Measurements from ENCODE around the gene NOS1.

Gene NOS1

DNA sequence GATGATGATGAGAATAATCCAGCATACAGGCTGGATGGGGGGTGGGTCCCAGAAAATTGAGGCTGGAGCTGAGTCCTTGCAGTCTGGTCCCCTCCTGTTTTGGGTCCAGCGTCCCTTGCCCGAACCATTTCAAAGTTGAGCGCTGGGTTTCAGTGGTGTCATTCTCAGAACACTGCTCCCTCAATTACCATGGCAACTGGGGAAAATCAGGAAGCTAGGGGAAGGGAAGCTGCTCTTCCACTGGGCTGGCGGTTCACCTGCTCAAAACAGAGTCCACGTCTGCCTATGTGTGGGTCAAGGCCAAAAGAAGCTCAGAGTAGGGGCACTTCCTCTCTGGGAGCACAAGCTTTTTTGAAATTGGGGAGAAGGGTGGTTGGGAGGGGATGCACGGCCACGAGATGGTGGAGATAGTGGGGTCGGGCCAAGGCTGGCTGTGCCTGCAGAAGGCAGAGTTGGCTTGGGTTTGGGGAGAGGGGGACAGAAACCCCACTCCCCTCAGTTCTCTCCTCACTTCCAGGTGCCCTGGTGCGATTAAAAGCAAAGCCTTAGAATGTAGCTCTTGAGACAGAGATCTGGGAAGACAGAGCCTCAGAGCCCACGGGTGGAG lies 1.7 kb upstream of the NOS1 start:
- DNase-seq = no peak

GRCh38 chr12:117362391-117362790 lies 965 bp upstream of the NOS1 start:
- no peak for DNase-seq

DNA sequence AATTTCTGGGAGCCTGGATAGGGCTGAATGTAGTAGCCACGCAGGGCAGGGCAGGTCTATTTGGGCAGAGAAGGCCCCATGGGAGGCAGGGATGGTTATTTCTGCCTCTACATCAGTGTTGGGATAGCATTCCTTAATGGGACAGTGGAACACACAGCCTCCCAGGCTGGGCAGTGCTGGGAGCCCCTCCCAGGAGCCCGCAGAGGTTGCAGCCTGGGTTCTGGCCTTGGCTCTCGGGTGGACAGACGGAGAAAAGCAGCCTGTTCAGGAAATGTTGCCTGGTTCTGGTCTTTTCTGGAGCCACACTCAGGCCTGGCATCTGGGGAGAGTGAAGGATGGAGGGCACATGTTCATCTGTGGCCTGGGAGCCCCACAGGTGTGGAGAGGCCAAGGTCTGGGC lies 479 bp upstream of the NOS1 start:
- no peak for DNase-seq

GRCh38 chr12:117360551-117361346 lies 677 bp downstream of the NOS1 start:
- no peak for DNase-seq

GRCh38 chr12:117360222-117360550 lies 1.2 kb downstream of the NOS1 start:
- DNase-seq = no peak

DNA sequence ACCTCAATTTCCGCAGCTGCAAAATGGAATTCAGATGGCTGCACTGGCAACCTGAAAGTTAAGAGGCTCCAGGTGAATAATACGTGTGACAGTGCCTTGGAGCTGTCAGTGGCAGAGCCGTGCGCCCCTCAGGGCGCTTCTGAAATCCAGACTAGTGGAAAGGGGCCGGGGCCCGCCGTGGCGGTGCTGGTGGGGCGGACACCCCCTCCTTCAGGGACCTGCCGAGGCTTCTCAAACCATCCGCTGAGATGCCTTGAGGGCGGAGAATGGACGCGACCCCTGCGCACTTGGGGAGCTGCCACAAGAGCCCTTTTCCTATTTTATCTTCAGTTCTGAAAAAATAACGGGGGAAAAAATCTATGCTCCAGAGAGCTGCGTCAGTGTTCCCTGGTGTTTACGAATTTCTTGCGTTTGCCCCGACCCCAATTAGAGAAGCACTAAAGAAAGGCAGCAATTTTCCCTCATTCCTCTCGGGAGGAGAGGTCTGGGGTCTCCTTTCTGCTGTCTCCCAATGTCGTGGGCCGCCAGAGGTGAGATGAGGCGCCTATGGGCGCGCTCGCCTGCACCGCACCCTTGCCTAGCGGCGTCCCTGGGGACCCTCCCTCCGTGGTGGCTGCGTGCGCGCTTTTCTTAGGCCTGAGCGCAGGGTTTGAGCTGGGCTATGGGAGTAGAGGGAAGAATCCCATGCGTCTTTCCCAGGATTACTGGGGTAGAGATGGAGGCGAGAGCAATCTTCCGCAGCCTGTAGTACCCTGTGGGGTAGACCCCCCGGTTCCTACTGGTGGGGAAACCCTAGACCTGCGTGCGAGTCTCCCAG lies 2.2 kb downstream of the NOS1 start:
- no peak for DNase-seq

- DNase-seq = no peak
These were observed 5.4 kb downstream of the NOS1 start for GRCh38 chr12:117356048-117356447.

DNA sequence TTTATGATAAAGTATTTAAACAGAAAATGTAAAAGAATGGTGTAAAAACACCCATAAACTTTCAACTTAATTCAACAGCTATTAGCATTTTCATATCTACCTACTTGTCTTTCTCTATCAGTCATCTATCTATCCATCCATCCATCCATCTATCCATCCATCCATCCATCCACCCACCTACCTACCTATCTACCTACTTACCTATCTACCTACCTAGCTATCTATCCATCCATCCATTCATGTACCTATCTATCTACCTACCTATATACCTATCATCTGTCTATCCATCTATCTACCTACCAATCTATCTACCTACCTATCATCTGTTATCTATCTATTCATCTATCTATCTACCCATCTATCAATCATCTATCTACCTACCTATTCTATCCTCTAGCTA lies 8.5 kb downstream of the NOS1 start:
- no peak for DNase-seq

DNA sequence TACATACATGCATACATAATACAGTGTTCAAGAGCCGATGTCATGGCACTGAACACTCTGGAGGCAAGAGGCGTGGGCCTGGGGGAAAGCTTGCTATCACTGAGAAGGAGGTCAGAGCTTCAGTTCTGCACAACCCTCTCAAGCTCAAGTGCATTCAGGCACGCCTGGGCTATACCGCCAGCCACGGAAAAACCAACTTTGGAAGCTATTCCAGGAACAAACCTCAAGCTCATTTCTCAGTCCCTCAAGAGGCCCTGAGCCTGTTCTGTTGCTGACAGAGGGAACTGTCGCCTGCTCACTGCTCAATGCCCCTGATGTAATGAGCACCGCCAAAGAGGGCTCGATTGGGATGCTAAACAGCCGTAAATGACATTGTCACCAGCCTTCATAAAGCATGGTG lies 9.2 kb downstream of the NOS1 start:
- DNase-seq = no peak

DNA sequence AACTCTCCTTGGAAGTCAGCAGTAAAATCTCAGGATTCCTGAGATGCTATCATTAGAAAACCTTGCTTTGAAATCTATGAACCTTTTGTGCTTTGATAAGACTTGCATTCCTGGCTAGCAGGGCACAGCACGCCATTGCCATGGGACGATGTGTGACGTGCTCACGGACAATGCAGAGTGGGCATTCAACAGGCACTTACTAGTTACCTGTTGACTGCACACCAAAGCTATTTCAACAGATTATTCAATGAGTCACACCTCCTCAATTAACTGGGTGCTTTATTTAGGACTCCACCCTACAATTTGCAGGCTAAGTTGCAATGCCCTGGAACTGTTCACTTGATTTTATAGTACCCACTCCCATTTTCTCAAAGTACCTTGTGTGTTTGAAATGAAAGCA lies 11.3 kb downstream of the NOS1 start:
- DNase-seq = no peak

DNA sequence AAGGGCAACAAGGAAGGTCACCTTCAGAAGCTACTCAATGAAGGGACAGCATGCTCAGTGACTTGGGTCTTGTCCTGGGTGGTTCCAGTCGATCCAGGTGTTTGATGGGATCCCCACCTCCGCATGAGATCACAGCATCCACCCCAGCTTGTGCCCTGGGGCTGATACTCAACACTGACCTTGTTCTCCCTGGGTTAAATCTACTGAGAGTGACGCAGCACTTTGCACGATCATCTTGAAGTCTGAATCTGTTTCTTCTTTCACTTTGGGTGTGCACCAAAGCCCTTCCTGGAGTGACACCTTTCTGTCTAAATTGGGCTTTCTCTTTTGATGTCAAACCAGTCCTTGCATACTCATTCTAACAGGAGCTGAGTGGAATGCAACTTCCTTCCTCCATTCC lies 13.8 kb downstream of the NOS1 start:
- no peak for DNase-seq

DNA sequence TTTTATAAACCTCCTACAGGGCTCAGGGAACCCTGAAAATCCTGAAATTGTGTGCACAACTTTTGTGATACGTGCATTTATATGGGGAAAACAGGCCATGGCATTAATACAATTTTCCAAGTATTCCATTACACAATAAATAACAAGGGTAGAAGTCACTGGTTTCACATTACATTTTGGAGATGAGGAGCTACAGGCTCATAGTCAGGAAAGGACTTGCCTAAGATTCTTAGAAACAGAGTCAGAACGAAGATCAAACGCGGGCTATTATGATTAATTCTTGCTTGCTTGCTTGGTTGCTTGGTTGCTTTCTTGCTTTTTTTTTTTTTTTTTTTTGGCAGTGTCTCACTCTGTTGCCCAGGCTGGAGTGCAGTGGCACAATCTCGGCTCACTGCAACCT lies 16.7 kb downstream of the NOS1 start:
- no peak for DNase-seq

- no peak for DNase-seq
These were observed 17.6 kb downstream of the NOS1 start for GRCh38 chr12:117343849-117344248.

- DNase-seq = no peak
These were observed 18.1 kb downstream of the NOS1 start for GRCh38 chr12:117343296-117343695.

DNA sequence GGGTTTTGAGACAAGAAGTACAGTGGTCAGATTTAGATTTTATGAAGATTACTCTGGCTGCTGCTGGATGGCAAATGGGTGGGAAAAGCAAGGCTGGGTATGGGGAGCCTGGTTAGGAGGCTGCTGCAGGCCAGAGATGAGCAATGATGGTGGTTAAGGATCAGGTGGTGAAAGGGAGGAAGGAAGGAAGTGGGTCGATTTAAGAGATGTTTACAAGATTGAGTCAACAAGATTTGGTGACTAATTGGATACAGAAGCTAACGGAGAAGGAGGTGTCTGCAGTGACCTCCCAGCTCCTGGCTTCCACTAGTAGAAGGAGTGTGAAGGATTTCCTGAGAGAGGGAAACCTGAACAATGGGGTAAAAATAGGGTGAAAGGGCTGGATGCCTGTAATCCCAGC lies 18.7 kb downstream of the NOS1 start:
- DNase-seq = no peak

GRCh38 chr12:117342247-117342646 lies 19.2 kb downstream of the NOS1 start:
- no peak for DNase-seq

DNA sequence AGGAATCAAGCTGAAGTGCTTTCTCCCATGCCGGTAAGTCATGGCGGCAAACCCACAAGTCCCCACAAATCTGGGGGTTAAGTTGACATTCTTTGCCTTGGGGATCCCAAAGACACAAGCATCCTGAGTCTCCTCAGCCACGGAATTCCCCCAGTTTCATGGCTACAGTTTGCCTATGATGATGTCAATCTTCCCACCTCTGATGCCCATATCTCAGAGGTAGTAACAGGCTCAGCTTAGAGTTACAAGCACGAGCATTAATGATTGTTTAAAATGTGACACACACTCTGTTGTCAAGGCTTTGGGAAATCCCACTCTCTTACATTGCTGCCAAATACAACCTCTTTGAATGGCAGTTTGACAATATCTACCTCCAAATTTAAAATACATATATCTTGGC lies 22.3 kb downstream of the NOS1 start:
- DNase-seq = no peak

- no peak for DNase-seq
These were observed 26.4 kb downstream of the NOS1 start for GRCh38 chr12:117334855-117335587.

GRCh38 chr12:117334051-117334450 lies 27.4 kb downstream of the NOS1 start:
- no peak for DNase-seq

DNA sequence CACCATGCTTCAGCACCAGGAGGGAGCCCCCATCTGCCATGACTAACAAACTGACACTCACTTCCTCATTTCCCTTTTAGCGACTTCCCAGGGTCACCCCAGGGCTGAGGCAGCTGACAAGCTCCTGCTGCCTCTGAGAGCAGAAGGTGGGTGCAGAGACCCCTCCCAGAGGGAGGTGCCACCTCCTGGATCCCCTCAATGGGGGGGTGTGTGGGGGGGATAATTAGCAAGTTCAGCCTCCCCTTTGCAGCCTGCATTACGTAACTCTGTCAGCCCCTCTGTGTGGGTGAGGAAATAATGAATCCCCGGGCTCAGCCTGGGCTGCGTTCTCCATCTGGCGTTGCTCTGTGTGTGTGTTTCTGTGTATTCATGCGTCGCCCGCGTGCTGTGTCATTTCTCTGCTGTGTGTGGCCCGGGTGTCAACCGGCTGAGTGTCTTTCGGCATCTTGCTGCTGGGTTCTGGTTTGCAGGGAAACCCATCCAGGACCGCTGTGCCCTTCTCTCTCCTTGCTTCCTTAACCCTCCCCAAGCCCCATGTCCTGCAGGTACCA lies 28.0 kb downstream of the NOS1 start:
- no peak for DNase-seq

DNA sequence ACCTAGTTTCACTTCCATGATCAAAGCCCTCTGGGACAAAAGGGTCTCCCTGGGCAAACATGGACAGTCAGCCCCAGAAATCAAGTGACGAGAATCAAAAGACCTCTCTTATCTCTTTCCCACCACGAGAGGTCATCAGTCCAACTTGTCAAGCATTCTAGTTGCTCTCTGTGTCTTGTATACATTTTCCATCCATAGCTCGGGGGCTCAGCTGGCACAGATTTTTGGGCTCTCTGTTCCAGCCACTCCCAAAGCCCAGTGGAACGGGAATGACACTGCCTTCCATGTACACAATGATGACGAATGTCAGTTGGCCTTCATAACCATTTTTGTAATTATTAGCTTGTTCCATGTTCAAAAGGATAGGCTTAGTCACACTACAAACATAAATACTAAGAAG lies 29.7 kb downstream of the NOS1 start:
- DNase-seq = no peak

DNA sequence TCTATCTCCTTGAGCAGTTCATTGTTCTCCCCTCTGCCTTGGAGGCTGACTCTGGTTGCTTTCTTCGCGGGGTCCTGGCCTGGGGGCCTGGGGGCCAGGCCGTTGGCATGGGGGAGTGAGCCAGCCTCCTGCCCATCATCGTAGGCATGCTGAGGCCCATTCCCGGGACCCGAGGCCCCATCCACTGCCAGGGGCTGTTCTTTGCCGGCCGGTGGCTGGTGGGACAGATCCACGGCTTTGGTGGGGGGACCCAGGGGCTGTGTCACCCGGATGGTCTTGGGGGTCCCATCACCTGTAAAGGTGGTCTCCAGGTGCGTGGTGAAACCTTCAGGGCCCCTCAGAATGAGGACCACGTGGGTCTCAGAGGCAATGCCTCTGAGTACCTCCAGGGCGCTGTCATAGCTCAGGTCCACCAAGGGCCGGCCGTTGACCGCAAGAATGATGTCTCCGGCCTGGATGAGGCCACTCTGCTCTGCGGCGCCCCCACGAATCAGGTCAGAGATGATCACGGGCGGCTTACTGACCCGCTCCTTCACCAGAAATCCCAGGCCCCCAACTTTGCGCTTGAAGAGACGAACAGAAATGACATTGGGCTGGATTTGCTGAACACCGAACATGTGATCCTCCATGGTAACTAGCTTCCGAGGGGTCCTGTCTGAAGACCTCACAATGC lies 30.8 kb downstream of the NOS1 start:
- DNase-seq = no peak

GRCh38 chr12:117329756-117330155 lies 31.7 kb downstream of the NOS1 start:
- DNase-seq = no peak
